HepG2 (cell line): Measurements from ENCODE around the gene SLX9. TPM values are rescaled to one million over a fixed set of nuclear protein-coding genes. Genes with fewer than 3 reads are reported as not detected.

Experiments
- ATF2 ChIP-seq: sonication (generic); formaldehyde crosslinking; IDR thresholded peaks from 2 replicates; pipeline ENCODE4 v1.4.0; 2020; ENCODE audit warnings: missing genetic modification reagents
- CREB3 ChIP-seq: sonication (generic); formaldehyde crosslinking; IDR thresholded peaks from 2 replicates; pipeline ENCODE4 v1.5.0; 2020; ENCODE audit warnings: missing genetic modification reagents
- HNRNPL ChIP-seq: fragments of 200-400 bp; formaldehyde crosslinking; IDR thresholded peaks from 2 replicates; pipeline ENCODE4 v1.6.1; 2017; ENCODE audit warnings: mild to moderate bottlenecking, low read depth, low read length
- IRF9 ChIP-seq: sonication (generic); formaldehyde crosslinking; IDR thresholded peaks from 2 replicates; pipeline ENCODE4 v1.8.0; 2022; ENCODE audit warnings: missing genetic modification reagents, mild to moderate bottlenecking, borderline replicate concordance
- MBD4 ChIP-seq: IDR thresholded peaks from 2 replicates; pipeline ENCODE4 v1.6.1; 2012; ENCODE audit warnings: low read length, inconsistent platforms, borderline replicate concordance
- ZBTB43 ChIP-seq: sonication (generic); formaldehyde crosslinking; conservative IDR thresholded peaks from 2 replicates; pipeline ENCODE4 v1.4.0; 2020; ENCODE audit warnings: missing genetic modification reagents
- ZNF790 ChIP-seq: sonication (generic); formaldehyde crosslinking; IDR thresholded peaks from 2 replicates; pipeline ENCODE4 v1.8.0; 2022; ENCODE audit warnings: missing genetic modification reagents, mild to moderate bottlenecking, borderline replicate concordance
- polyA plus RNA-seq, 8 experiments: library from polyadenylated mRNA; depleted of rRNA in 3 of 8; stranded (reverse) in 7 of 8; unstranded in 1 of 8; fragments of >200 nt; fragmentation: Illumina TruSeq in 4 of 8; extraction: Trizol in 4 of 8; gene quantifications; 2 replicates each; pipeline versions ENCODE4 v1.2.1 to v1.2.3, GENCODE V29; 2011 to 2016; ENCODE audit warnings: low read depth in 4 of 8, missing spikeins in 1 of 8, mixed read lengths in 1 of 8; ENCODE audit not compliant: insufficient read depth in 1 of 8
- total RNA-seq, 5 experiments: library from RNA; depleted of rRNA; stranded (reverse); fragments of >200 nt; fragmentation: Illumina TruSeq; extraction: Trizol; gene quantifications; 2 replicates each; pipeline ENCODE4 v1.2.3, GENCODE V29; 2016; ENCODE audit warnings: low read depth in 1 of 5

Gene SLX9
- total and polyA plus RNA-seq, 2 of the 13 experiments (the other 11 are each of a cell fraction or from before 2014, with no cell fraction given) = 21.0 to 47.1 TPM

- TF ChIP-seq ZBTB43 (CRISPR knock-in tag) (no peak), ATF2 (CRISPR knock-in tag) (no peak), IRF9 (CRISPR knock-in tag) (no peak), CREB3 (no peak), ZNF790 (CRISPR knock-in tag) (no peak), HNRNPL (0 out of 2 replicates have a peak, but pooled peaks have one; percentile 19), MBD4 (no peak)
- TF ChIP-seq, all 625 proteins: peak for 2
Observed at GRCh38 chr21:44905016-44905727, 34.7 kb upstream of the SLX9 start (continued).
